ENCODE results near the gene FBXO3.

Gene FBXO3

DNA sequence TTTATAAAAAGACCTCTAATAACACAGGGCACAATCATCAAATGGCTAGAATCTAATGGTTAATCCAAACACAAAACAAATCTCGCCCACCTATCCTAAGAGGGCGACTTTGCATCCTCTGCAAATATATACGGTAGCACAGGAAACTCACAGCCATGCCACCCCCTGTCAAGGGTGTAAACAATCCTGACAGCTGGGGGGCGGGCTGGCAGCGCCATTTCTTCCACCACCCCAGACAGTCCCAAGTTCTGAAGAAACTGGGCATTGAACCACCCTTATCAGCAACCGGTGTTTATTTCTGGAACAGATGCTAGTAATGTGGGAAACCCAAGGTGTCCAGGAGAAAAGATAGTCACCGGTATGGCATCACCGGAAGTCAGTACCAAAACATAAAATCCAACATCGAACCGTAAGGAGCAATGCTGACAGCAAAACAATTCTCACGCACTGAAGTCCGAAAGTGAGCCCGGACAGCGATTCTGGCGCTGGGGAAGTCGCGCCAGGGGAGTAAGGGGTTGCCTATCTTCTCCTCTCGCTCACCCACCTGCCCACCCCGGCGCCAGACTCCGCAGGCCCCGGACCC, 825 bp downstream of the FBXO3 start:
- FAIRE-seq (no peak), DNase-seq (ENCODE audit: insufficient read length, low spot score) (no peak)

DNA sequence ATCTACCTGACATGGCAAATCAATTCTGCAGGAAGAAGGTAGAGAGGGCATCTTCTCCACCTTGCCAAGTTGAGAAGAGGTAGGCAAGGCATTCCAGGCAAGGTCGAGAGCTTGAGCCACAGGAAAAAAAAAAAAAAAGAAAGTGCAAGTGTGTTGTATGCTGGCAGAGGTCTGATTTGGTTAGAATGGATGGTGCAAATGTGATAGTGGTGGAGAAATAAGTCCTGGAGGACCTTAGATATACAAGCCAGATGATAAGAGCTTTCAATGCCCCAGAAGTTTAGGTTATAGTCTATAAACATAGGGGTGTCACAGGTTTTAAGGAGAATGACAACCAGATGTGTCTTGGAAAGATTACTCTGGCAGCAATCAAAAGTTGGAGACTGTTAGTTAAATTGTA, 1.4 kb downstream of the FBXO3 start:
- DNase-seq (ENCODE audit: insufficient read length, low spot score) (no peak), FAIRE-seq (no peak)

DNA sequence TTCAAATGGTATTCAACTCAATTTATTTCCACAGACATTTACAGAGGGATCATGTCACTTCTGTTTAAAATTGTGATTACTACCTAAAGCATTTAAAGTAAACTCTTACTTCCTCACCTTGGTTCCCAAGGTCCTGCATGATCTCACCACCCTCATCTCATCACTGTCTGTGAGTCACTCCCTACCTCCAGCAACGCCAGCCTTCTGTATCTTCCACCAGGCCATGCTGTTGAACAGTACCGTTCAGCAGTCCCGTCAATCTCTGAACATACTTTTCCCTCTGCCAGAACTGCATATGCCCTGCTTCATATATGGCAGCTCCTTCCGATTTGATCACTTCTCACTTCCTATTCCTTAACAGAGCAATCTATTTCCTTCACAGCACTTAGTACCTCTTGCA, 2.0 kb downstream of the FBXO3 start:
- no peak for FAIRE-seq
- DNase-seq (ENCODE audit: insufficient read length, low spot score), result no peak

DNA sequence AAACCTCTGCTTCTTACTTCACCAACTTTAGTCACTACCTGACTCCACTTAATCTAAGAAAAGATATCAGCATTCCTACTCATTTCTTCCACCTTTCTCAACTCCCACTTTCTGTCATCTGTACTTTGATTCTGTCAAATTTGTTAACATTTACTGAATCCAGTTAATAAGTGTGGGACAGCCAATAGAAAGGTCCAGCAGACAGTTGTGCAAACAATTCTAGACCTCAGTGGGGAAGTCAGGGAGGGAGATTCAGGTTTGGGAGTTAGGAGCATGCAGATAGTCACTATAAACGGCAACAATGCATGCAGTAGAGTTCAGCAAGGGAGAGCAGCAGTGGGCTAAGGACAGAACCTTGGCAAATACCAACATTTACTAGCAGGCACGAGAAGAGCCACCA, 4.1 kb downstream of the FBXO3 start:
- FAIRE-seq, result no peak

DNA sequence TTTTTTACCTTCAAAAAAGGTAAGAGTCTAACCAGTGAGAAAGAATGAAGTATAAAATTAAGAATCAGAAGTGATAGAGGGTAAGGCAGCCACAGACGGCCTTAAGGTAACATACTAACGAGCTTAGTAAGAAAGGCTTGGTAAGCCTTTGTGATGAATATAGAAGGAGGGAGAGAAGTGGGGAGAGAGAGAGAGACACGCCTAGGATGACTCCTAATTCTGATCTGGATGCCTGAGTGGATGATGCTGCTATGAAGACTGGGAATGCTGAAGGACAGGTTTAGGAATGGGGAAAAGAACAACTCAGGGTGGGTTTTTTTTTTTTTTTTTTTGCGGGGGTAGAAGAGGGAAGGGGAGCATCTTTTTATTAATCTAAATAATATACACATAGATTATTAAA, 4.8 kb downstream of the FBXO3 start:
- FAIRE-seq (no peak), DNase-seq (ENCODE audit: insufficient read length, low spot score) (no peak)

More for the DNA sequence above, 4.1 kb downstream of the FBXO3 start:
- DNase-seq (ENCODE audit: insufficient read length, low spot score), result no peak

DNA sequence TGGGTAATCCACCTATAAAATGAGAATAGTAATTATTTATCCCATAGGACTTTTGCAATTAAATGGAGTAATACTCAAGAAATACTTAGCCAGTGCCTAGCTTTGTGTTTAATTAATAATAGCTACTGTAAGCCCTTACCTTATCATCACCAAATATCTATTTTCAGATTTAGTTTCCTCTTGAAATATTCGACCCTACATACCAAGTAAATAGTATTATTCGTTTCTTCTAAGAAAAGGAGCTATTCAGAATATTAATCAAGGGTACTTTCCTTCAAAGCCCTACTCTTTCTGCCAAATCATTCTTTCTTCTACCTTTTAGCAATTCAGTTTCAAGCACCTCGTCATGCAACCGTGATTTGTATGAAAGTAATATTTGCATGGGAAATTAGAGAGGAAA, 6.7 kb downstream of the FBXO3 start:
- FAIRE-seq, result peak; percentile 39

DNA sequence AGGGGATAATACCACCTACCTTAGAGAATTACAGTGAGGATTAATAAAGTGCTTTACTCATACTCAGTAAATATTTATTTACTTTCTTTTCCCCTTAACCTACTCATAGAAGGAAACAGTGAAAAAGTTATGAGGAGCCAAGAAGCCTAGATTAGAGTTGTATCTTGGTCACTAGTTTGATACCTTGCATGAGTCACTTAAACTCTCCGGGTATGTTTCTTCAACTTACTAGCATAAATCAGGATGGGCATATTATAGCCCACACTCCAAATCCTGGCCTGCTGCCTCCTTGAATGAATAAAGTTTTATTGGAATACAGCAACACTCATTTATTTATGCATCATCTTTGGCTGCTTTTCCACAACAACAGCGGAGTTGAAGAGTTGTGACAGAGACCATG, 8.2 kb downstream of the FBXO3 start:
- FAIRE-seq, result no peak
- no peak for DNase-seq (ENCODE audit: insufficient read length, low spot score)

More for the DNA sequence above, 6.7 kb downstream of the FBXO3 start:
- no peak for DNase-seq (ENCODE audit: insufficient read length, low spot score)

DNA sequence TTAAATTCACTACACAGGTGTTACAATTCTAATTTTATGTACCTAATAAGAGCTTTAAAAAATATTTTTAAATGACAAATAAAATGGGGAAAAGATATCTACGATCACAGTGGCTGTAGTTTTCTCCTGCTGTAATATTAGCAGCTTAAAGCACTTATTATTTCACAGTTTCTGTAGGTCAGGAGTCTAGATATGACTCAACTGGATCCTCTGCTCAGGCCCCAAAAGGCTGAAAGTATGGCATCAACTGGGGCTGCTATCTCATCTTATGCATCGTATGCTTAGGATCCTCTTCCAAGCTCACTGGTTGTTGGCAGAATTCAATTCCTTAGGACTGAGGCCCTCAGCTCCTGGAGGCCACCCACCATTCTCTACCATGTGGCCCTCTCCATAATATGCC, 12.8 kb downstream of the FBXO3 start:
- peak; percentile 90 for FAIRE-seq
- DNase-seq (ENCODE audit: insufficient read length, low spot score), result no peak

DNA sequence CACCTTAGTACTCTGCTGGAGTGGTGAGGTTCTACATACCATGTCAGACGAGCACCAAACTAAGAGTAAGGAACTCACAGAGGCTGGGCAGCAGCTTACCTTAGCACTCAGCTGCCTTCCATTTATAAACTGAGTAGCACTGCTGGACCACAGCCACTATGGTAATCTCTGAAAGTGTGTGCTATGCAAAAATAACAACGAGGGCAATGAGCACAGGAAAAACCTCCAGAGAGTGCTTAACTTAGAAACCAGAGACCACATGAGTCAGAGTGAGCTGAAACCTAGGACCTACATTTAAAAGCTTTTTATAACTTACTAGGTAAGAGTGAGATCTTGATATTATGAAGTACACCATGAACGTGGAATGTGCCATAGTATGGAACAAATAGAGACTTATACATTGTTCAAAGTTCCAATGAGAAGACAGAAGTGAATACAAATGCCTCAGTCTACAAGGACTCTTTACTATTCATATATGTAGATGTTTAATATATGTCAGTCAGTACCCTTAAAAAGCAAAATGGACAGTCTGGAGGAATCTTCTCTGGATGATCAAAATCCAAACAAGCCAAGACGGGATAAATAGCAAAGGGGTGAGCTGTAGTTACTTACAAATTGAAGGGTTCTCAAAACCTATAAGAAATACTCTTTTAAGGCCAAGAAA, 20.9 kb downstream of the FBXO3 start:
- peak; percentile 98 for FAIRE-seq
- DNase-seq (ENCODE audit: insufficient read length, low spot score), result no peak

DNA sequence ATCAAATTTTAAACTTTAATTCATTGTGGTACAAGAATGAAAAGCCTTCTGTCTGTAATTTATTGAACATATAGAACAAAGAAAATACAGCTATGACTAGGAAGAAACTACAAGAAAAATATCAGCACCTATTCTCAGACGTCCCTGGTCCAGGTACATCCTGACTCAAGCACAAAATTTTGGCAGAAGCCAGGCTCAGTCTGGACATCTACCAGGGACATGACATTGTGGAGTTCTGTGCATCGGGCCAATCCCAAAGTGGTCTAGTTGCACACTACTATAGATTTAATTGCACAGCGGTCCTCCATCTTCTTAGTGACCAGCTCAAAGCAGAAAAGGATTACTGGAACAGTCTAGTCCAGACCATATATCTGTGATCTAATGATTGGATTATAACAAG, 22.4 kb downstream of the FBXO3 start:
- no peak for DNase-seq (ENCODE audit: insufficient read length, low spot score)
- no peak for FAIRE-seq

DNA sequence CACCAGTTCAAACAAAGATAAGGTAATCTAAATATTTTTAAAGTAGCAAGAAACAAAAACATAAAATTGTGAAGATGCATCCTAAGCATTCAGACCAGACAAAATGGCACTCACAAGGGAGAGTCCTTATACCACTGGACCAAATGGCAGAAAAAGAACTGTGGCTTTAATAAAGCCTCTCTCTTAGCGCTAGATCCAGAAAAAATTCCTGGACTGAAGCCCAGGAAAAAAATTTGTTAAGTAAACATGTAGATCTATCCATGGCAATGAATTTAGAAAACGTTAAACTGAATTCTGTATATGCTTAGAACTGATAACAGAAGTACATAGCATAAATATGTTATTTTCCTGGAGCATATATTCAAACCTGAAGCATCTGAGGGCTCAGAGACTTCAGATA, 26.3 kb downstream of the FBXO3 start:
- FAIRE-seq (no peak), DNase-seq (ENCODE audit: insufficient read length, low spot score) (no peak)

DNA sequence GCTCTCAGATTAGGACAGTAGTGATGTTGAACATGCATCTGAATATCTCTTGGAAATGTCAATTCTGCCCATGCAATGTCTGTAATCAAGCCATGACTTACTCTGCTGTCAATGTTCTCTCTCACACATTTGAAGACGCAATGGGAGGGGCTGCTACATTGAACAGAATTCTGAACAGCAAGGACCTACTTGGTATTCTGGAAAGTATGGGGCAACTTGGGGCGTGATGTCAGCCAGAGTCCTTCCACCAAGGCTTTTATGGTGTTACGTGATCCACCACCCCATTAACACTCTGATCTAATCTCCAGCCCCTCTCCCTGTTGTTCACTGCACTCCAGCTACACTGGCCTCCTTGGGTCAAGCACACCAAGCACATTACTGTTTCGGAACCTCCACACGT, 31.0 kb downstream of the FBXO3 start:
- FAIRE-seq, result no peak
- no peak for DNase-seq (ENCODE audit: insufficient read length, low spot score)

DNA sequence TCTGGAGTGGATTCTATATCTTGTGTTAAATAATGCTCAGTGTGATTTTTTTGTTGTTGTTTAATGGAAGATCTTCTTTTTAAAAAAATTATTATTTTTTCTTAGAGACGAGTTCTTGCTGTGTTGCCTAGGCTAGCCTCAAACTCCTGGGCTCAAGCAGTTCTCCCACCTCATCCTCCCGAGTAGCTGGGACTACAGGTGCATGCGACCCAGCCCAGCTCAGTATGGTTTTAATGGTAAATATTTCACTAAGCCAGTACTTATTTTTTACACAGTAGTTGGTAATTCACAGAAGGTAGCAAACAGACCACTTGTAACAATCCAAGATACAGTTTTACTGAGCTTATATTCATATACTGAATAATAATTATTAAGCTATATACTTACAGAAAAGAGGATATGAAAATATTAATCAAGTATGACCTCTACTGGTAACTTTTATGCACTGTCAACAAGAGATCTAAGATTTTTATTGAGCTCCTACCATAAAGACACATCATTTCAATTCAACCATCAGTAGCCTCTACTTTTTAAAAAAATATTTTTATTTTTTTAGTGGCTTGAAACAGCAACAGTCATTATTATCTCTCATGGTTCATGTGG, 32.0 kb downstream of the FBXO3 start:
- FAIRE-seq, result peak; percentile 88

DNA sequence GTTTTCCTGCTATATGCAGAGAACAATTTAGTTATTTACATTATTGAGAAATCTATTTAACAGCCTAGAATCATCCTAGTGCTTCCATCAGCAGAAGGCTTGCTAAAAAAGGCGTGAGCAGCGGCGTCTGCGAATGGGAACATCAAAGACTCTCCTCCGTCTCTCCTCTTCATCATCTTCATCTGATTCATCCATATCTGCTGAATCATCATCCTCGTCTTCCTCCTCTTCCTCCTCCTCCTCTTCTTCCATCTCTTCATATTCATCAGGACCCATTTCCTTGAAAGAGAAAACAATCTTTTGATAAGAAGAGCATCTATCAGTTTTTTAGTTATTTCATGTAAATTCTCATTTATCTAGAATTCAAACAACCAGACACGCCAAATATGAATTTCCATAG, 32.5 kb downstream of the FBXO3 start:
- no peak for FAIRE-seq

More for the DNA sequence above, 32.0 kb downstream of the FBXO3 start:
- no peak for DNase-seq (ENCODE audit: insufficient read length, low spot score)

DNA sequence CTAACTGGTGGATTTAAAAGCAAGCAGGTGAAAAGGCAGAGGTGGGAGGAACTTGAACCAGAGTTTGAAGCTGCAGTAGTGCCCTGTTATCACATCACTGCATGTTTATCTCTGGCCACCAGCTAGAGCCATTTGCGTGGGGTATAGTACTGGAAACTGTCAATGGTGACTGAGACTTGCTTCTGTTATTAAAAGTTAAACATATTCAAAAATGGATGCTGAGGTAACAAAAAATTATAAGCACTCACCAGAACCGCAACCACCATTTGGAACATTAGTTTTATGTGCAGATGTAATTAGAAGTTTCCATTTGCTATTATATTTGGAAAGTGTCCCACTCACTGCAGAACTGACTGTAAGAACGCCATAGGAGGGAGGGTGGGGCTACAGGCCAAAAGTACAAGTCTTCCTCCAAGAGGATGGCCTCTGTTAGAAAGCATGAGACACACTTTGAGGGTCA, 36.9 kb downstream of the FBXO3 start:
- FAIRE-seq (no peak), DNase-seq (ENCODE audit: insufficient read length, low spot score) (no peak)

More for the DNA sequence above, 32.5 kb downstream of the FBXO3 start:
- no peak for DNase-seq (ENCODE audit: insufficient read length, low spot score)

DNA sequence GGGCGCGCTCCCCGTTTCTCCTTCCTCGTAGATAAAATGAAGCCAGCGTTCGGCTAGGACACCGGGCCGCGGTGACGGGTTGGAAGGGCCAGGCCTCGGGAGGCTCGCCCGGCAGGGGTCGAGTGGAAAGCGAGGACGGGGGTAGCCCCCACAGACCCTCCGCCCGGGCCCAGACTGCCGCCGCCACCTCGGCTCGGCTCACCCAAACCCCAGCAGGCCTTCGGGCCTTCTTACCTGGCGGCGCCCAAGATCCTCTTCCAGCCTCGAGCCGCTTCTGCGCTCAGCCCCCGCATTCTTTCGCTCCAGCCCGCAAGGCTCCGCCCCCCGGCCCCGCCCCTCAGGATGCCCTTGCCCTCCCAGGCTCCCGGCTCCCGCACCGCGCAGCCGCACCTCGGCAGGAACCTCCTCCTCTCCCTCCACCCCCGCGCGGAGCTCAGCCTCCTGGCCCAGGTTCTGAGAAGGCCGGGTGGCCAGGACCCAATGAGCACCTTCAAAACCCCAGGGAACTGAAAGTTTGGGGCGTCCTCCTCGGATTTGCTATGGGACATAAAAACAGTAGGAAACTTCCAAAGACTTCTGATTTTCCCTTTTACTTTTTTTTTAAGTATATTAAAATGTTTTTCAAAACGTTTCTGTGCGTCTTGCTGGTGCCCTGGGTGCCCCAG, 38.0 kb downstream of the FBXO3 start, which contains the start of gene CD59:
Gene CD59, minus strand, starts transcription at position 276 of the 665 bp plus-strand sequence. CDS start 13,978 bp downstream, outside the sequence.
- FAIRE-seq, result peak; percentile 73
- peak; percentile 34 for DNase-seq (ENCODE audit: insufficient read length, low spot score)

DNA sequence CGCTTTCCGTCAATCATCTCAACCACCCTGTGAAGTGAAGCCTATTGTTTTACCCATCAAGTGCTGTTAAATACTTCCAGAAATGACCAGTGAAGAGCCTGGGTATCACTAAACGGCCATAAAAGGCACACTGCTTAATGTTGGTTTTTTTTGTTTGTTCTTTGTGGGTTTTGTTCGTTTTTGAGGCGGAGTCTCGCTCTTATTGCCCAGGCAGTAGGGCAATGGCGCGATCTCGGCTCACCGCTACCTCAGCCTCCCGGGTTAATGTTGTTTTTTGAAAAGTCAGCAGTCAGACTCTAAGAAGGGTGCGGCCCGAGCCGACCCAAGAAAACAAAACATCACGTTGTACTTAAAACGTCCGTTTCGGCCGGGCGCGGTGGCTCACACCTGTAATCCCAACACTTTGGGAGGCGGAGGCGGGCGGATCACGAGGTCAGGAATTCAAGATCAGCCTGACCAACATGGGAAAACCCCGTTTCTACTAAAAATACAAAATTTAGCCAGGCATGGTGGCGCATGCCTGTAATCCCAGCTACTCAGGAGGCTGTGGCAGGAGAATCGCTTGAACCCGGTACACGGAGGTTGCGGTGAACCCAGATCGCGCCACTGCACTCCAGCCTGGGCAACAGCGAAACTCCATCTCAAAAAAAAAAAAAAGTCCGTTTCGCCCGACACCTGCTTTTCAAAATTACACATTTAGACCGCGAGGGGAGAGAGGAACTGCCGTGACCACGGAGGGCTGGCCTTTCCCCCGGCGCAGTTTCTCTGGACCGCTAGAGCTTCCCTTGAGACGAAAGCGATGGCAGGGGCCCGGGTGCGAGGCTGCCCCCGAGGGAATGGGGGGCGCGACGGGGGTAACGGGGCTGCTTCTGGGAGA, 38.8 kb downstream of the FBXO3 start:
- DNase-seq (ENCODE audit: insufficient read length, low spot score), result peak; percentile 46
- FAIRE-seq, result peak; percentile 64

DNA sequence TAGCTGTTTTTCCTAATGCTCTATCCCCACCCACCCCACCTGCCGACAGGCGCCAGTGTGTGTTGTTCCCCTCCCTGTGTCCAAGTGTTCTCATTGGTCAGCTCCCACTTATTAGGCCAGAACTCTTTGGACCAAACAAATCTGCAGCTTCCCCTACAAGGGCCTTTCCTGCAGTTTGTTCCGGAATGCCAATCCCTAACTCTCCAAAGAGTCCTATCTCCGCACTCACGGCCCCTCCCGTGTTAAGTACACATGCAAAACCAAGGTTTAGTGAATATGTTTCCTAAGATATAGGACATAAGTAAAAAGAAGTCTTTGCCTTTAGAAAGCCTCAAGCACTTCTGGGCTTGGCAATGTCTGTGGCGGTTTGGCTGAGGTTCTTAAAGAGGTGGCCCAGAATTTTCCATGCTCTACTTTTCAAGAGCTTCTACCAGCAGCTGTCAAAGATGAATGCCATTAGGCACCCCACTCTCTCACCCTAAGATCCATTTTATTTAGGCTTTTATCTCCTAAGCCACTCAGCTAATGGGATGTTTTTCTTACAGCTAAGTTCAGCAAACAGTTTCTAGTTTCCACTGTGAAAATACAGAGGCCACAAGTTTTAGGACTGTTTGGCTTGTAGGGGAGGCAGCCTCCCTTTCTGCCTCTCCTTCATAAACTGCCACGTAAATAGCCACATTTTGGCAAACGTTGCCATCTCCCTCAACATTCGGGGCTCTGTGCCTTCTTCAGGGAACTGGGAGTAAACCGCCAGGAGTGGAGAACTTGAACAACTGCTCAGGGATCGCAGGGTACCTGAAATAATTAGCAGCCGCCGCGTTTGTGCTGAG, 39.7 kb downstream of the FBXO3 start:
- FAIRE-seq (peak; percentile 23), DNase-seq (ENCODE audit: insufficient read length, low spot score) (no peak)

DNA sequence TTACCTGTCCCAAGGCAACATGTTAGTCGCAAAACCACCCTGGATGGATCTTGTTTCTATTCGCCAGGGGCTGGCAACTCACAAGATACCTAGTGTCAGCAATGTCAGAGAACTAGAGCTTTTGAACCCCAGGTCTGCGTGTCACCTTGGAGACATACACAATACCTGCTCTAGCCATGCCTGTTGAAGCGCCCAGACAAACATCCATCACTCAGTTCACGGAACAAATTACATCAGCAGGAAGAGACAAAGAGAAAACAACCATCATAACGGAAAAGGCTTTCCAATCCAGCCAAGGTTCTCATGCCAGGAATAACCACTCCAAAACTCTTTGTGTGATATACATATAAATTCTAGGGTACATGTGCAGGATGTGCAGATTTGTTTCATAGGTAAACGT, 40.3 kb downstream of the FBXO3 start:
- FAIRE-seq, result no peak
- no peak for DNase-seq (ENCODE audit: insufficient read length, low spot score)

Measured in GM19239 (cell line).